GM19397 (cell line): Measurements from ENCODE around the gene SDR42E2.
"Not testable (repeated sequence)": the region's sequence is repeated elsewhere in the genome, so short reads cannot be mapped to it uniquely, and the experiment has no call there.

Experiments used
- ATAC-seq: cut with Tn5 transposase; IDR thresholded peaks from one replicate; pipeline ENCODE4 v1.9.1; 2021; ENCODE audit warnings: mild to moderate bottlenecking, moderate library complexity; ENCODE audit not compliant: unreplicated experiment

Gene SDR42E2

GRCh38 chr16:22161999-22162655 is at the start of gene SDR42E2:
SDR42E2 (plus strand) TSS chr16:22162506; CDS start chr16:22165583, 3,077 bp downstream.
- ATAC-seq, result no peak

DNA sequence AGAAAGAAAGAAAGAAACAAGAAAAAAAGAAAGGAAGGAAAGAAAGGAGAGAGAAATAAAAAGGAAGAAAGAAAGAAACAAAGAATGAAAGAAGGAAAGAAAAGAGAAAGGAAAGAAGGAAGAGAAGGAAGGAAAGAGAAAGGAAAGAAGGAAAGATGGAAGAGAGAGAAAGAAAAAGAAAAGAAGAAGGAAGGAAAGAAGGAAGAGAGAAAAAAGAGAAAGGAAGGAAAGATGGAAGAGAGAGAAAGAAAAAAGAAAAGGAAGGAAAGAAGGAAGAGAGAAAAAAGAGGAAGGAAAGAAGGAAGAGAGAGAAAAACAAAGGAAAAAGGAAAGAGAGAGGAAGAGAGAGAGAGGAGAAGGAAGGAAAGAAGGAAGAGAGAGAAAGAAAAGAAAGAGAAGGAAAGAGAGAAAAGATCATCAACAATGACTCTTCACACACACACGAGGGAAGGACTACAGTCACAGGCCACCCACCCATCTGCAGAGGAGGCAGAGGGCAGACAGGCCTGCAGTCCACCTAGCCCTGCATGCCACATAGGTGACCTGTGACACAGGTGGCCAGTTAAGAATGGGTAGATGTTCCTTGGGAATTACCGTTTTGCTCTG is 46.1 kb upstream of the SDR42E2 start:
- ATAC-seq, result no peak

- no peak for ATAC-seq
Measured at GRCh38 chr16:22117609-22118008, 44.7 kb upstream of the SDR42E2 start.

- ATAC-seq, result no peak
Measured at GRCh38 chr16:22120440-22120839, 41.9 kb upstream of the SDR42E2 start.

GRCh38 chr16:22122239-22122638 is 40.1 kb upstream of the SDR42E2 start:
- ATAC-seq, result no peak

DNA sequence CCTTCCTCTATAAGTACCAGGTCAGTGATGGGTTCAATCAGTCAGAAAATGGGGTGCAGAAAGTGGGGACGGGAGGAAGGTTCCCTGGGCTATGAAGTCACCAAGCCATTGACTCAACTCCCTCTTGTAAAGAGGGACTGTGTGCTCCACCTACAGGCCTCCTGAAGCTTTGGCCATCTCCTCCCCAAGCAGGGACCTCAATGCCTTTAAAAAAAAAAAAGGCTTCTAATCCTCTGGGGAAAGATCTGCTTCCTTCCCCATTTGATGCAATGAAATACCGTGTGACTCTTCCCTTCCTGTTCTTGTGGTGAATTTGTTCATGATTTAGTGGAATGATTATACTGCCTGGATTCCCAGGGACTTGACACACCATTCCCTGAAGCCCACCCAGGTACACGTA is 39.2 kb upstream of the SDR42E2 start:
- ATAC-seq, result no peak

- no peak for ATAC-seq
Measured at GRCh38 chr16:22123759-22124490, 38.4 kb upstream of the SDR42E2 start.

GRCh38 chr16:22124583-22125284 is 37.6 kb upstream of the SDR42E2 start:
- ATAC-seq, result no peak

GRCh38 chr16:22126037-22126558 is 36.2 kb upstream of the SDR42E2 start:
- ATAC-seq, result no peak

GRCh38 chr16:22128537-22128936 is 33.8 kb upstream of the SDR42E2 start:
- not testable (repeated sequence) for ATAC-seq

GRCh38 chr16:22130528-22130927 is 31.8 kb upstream of the SDR42E2 start:
- ATAC-seq, result no peak

DNA sequence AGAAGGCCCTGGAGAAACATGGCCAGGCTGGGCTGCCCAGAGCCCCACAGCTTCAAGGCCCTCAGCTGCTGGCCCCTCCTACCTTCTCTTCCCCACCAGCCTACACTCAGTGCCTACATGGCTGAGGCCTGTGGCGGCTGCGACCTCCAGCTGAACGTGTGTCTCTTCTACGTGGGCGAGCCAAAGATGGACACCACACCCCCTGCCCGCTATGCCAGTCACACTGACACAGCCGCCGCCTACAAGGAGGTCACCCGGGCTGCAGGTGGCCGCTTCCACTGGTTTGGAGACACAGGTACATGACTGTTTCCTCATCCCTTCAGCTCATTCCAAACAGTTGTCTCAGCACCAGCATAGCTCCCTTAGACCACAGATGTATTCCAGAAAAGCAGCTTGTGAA is 29.5 kb upstream of the SDR42E2 start:
- ATAC-seq, result no peak

DNA sequence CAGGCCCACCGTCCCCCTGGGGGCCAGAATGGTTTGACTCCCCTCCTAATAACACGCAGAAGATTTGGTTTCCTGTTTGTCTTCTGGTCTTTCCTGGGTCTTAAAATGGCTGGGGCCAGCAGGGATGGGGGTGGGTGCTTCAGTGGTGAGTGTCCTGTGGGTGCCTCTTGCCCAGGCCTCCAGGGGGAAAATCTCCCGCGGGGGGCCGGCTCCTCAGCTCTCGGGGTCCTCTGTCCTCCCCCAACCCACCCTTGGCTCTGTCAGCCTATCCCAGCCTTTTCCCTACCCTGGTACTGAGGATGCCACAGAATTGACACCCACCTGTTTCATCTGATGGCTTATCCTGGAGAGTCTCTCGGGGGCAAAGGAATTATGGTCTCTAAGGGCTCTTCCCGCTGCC is 23.8 kb upstream of the SDR42E2 start:
- no peak for ATAC-seq

DNA sequence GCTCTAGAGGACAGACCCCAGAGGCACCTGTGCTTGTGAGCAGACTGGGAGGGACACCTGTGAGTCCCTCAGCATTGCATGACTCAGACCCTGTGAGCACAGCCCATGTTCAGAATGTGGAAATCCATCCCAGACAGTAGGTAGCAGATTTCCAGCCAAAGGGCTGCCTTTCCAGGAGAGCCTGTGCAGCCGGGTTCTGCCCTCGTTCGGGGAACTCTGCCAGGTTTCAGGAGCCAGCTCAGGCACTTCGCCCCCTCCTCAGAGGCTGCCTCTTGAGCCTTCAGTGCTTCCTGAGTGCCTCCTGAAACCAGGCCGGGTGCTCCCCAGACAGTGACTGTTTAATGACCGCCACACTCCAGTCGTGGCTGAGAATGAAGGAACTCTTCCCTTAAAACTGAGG is 23.3 kb upstream of the SDR42E2 start:
- ATAC-seq, result no peak

DNA sequence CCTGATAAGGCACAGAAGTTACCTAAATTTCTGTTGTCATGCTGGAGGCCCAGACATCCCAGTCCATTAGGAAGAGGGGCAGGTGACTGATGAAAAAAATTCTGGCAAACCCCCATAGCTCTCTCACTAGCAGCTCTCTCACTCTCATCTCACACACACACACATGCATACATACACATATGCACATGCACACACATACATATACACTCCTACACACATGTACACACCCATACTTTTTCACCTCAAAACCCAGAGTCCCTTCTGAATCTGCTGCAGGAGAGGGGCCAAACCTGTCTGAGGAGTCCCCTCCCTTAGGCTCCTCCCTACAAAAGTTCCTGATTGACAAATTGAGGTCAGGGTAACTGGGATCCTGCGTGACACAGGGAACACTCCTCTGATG is 22.6 kb upstream of the SDR42E2 start:
- no peak for ATAC-seq

- ATAC-seq, result no peak
Measured at GRCh38 chr16:22141767-22142166, 20.5 kb upstream of the SDR42E2 start.

- no peak for ATAC-seq
Measured at GRCh38 chr16:22144520-22144919, 17.8 kb upstream of the SDR42E2 start.

GRCh38 chr16:22147853-22148252 is 14.5 kb upstream of the SDR42E2 start:
- ATAC-seq, result no peak

- ATAC-seq, result no peak
Measured at GRCh38 chr16:22151246-22151998, 10.9 kb upstream of the SDR42E2 start.

GRCh38 chr16:22152316-22152715 is 10.0 kb upstream of the SDR42E2 start:
- no peak for ATAC-seq

DNA sequence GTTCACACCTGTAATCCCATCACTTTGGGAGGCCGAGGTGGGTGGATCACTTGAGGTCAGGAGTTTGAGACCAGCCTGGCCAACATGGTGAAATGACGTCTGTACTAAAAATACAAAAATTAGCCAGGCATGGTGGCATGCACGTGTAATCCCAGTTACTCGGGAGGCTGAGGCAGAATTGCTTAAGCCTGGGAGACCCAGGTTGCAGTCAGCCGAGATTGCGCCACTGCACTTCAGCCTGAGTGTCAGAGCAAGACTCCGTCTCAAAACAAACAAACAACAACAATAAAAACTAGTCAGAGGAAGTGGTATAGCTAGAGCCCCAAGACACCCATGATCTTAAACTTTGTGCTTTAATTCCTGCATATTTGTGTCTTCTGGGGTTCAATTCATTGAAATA is 9.2 kb upstream of the SDR42E2 start:
- ATAC-seq, result not testable (repeated sequence)
